CD14-positive monocyte (primary cell): ENCODE data around the gene SFXN2. TPM values are rescaled to one million over a fixed set of nuclear protein-coding genes. Genes with fewer than 3 reads are reported as not detected.

ENCODE experiments used
- DNase-seq, 3 donors: peaks; one replicate each; pipeline ENCODE4 v3.0.0-alpha.2; 2011 to 2022
- H2AFZ ChIP-seq: 2 replicates; pipeline ENCODE4 v1.6.0; 2012; ENCODE audit warnings: mild to moderate bottlenecking, low read depth, low read length, inconsistent platforms; ENCODE audit not compliant: insufficient read depth, poor library complexity, severe bottlenecking
- H3K27ac ChIP-seq, 2 donors: 1 replicate in 1 of 2; 2 replicates in 1 of 2; pipeline ENCODE4 v1.5.1; 2012 to 2013; ENCODE audit warnings: low read length in 2 of 2, control low read depth in 1 of 2, inconsistent platforms in 1 of 2, low read depth in 1 of 2, mild to moderate bottlenecking in 1 of 2
- H3K27me3 ChIP-seq, 2 donors: one replicate each; pipeline versions ENCODE4 v1.6.0 to v1.6.1; 2011 to 2013; ENCODE audit warnings: low read length in 2 of 2; ENCODE audit not compliant: control insufficient read depth in 2 of 2, insufficient read depth in 2 of 2
- H3K36me3 ChIP-seq, 2 donors: replicated peaks in 1 of 2; 1 replicate in 1 of 2; 2 replicates in 1 of 2; pipeline versions ENCODE4 v1.5.1 to v1.6.1; 2012 to 2013; ENCODE audit warnings: low read length in 2 of 2, control low read depth in 1 of 2, inconsistent platforms in 1 of 2, mild to moderate bottlenecking in 1 of 2; ENCODE audit not compliant: insufficient read depth in 2 of 2, control insufficient read depth in 1 of 2
- H3K4me1 ChIP-seq, 2 donors: 1 replicate in 1 of 2; 2 replicates in 1 of 2; pipeline versions ENCODE4 v1.5.1 to v1.6.1; 2012 to 2013; ENCODE audit warnings: low read length in 2 of 2, control low read depth in 1 of 2, inconsistent platforms in 1 of 2, mild to moderate bottlenecking in 1 of 2, moderate library complexity in 1 of 2; ENCODE audit not compliant: insufficient read depth in 2 of 2, control insufficient read depth in 1 of 2
- H3K4me2 ChIP-seq: replicated peaks from 2 replicates; pipeline ENCODE3; 2012; ENCODE audit warnings: low read length, moderate library complexity, mild to moderate bottlenecking; ENCODE audit not compliant: poor library complexity, severe bottlenecking; ENCODE audit errors: extremely low read depth
- H3K4me3 ChIP-seq, 3 experiments: fragments of 200-600 bp in 1 of 3; sonication (generic) in 1 of 3; replicated peaks in 1 of 3; 1 replicate in 2 of 3; 2 replicates in 1 of 3; pipeline ENCODE4 v1.5.1; 2011 to 2013; ENCODE audit warnings: low read length in 3 of 3, mild to moderate bottlenecking in 3 of 3, control low read depth in 2 of 3, low read depth in 2 of 3, inconsistent platforms in 1 of 3, moderate library complexity in 1 of 3
- H3K79me2 ChIP-seq: 2 replicates; pipeline ENCODE4 v1.6.0; 2012; ENCODE audit warnings: mild to moderate bottlenecking, control low read depth, inconsistent platforms, low read length, moderate library complexity; ENCODE audit not compliant: insufficient read depth
- H3K9ac ChIP-seq: 2 replicates; pipeline ENCODE4 v1.6.0; 2017; ENCODE audit warnings: low read length, mild to moderate bottlenecking; ENCODE audit not compliant: insufficient read depth, poor library complexity, severe bottlenecking
- H3K9me3 ChIP-seq, 2 donors: replicated peaks in 1 of 2; 1 replicate in 1 of 2; 2 replicates in 1 of 2; pipeline versions ENCODE4 v1.5.1 to v1.6.1; 2012 to 2013; ENCODE audit warnings: low read length in 2 of 2, control low read depth in 1 of 2; ENCODE audit not compliant: control insufficient read depth in 1 of 2, insufficient read depth in 1 of 2
- H4K20me1 ChIP-seq: 2 replicates; pipeline ENCODE4 v1.6.0; 2012; ENCODE audit warnings: mild to moderate bottlenecking, low read length, control low read depth, moderate library complexity; ENCODE audit not compliant: insufficient read depth
- H3K27ac Mint-ChIP-seq, 7 donors: one replicate each; pipeline ENCODE4 v1.8.0; 2020; ENCODE audit warnings: mild to moderate bottlenecking in 7 of 7, mixed read lengths in 7 of 7, moderate library complexity in 6 of 7, inconsistent platforms in 2 of 7
- H3K27me3 Mint-ChIP-seq, 3 donors: one replicate each; pipeline ENCODE4 v1.8.0; 2021 to 2022; ENCODE audit warnings: low read depth in 3 of 3, mild to moderate bottlenecking in 3 of 3, mixed read lengths in 3 of 3, moderate library complexity in 3 of 3, inconsistent platforms in 1 of 3
- H3K36me3 Mint-ChIP-seq, 2 donors: one replicate each; pipeline ENCODE4 v1.8.0; 2020; ENCODE audit warnings: mixed read lengths in 2 of 2, inconsistent platforms in 1 of 2, mild to moderate bottlenecking in 1 of 2
- H3K4me1 Mint-ChIP-seq: one replicate; pipeline ENCODE4 v1.8.0; 2020; ENCODE audit warnings: mild to moderate bottlenecking, mixed read lengths
- H3K4me3 Mint-ChIP-seq, 2 donors: one replicate each; pipeline ENCODE4 v1.8.0; 2020; ENCODE audit warnings: mild to moderate bottlenecking in 2 of 2, mixed read lengths in 2 of 2, moderate library complexity in 1 of 2
- H3K9me3 Mint-ChIP-seq, 7 donors: one replicate each; pipeline ENCODE4 v1.8.0; 2020 to 2022; ENCODE audit warnings: mixed read lengths in 7 of 7, mild to moderate bottlenecking in 6 of 7, moderate library complexity in 6 of 7, inconsistent platforms in 2 of 7
- CTCF ChIP-seq: fragments of 200-600 bp; IDR thresholded peaks from one replicate; pipeline ENCODE4 v1.8.0; 2022; ENCODE audit warnings: antibody characterized with exemption, mild to moderate bottlenecking
- WGBS: methylation state at CpG from one replicate; pipeline ENCODE4 v1.1.5; 2013; ENCODE audit warnings: missing lambda C conversion rate; ENCODE audit not compliant: insufficient coverage; 5-methylcytosine and 5-hydroxymethylcytosine counted together
- intact Hi-C, 2 donors: fragments of 100-400 bp; cut with micrococcal nuclease; formaldehyde crosslinking; loops; one replicate each; pipeline versions ENCODE4 v1.15.0 to v1.15.1; 2023
- polyA plus RNA-seq, 3 donors: library from polyadenylated mRNA; depleted of rRNA in 1 of 3; unstranded in 2 of 3; stranded (reverse) in 1 of 3; fragments of 300-500 nt in 2 of 3; fragments of >200 nt in 1 of 3; fragmentation: Illumina TruSeq in 2 of 3; gene quantifications; 1 replicate in 2 of 3; 2 replicates in 1 of 3; pipeline ENCODE4 v1.2.3, GENCODE V29; 2012 to 2021

Gene SFXN2
- polyA plus RNA-seq, 3 donors = 1.3 to 2.0 (median 1.8) TPM

GRCh38 chr10:102718220-102718619 lies 3.8 kb downstream of the SFXN2 start:
- Mint-ChIP-seq H3K36me3 (no peaks in the 10 kb centered on the region), H3K4me3 (no peak overlapping the region), H3K27me3 (peaks cover 0 to 3% (median 0%) of the 10 kb centered on the region in 3 donors), H3K27ac (peak overlapping the region in 1 of 7 donors; percentile 15), H3K9me3 (no peaks in the 10 kb centered on the region), H3K4me1 (peaks cover 22% of the 10 kb centered on the region)
- Histone ChIP-seq H3K27ac (peak overlapping the region in 1 of 2 donors; percentile 34), H3K36me3 (no peaks in the 10 kb centered on the region), H3K9ac (no peak overlapping the region), H3K27me3 (no peaks in the 10 kb centered on the region), H3K79me2 (peaks cover 22% of the 10 kb centered on the region), H3K4me1 (peaks cover 11 to 21% of the 10 kb centered on the region in 2 donors), H4K20me1 (no peaks in the 10 kb centered on the region), H3K9me3 (no peaks in the 10 kb centered on the region), H3K4me2 (no peak overlapping the region), H2AFZ (peak overlapping the region; percentile 70), H3K4me3 (no peak overlapping the region)
- WGBS = 19% methylated on average over 3 of the region's 3 CpGs
- no peak for TF ChIP-seq CTCF
- intact Hi-C loops = no loop called here
- DNase-seq = no peak

- no peak for DNase-seq
- Mint-ChIP-seq H3K9me3 (peaks cover 0 to 6% (median 0%) of the 10 kb centered on the region in 7 donors), H3K4me1 (peaks cover 13% of the 10 kb centered on the region), H3K27me3 (no peaks in the 10 kb centered on the region), H3K36me3 (peaks cover 0 to 7% of the 10 kb centered on the region in 2 donors), H3K27ac (no peak overlapping the region), H3K4me3 (no peak overlapping the region)
- TF ChIP-seq CTCF = no peak
- peaks cover under 1 to 10% of the 10 kb centered on the region in 2 donors for H3K4me1 ChIP-seq
- no peak overlapping the region for H2AFZ ChIP-seq
- no peaks in the 10 kb centered on the region for H4K20me1 ChIP-seq
- H3K27ac ChIP-seq = no peak overlapping the region
- intact Hi-C loops = no loop called here
- H3K27me3 ChIP-seq = no peaks in the 10 kb centered on the region
- WGBS = 100% methylated on average over 1 of the region's 3 CpGs
- no peak overlapping the region for H3K4me3 ChIP-seq
- H3K79me2 ChIP-seq = peaks cover 15% of the 10 kb centered on the region
- H3K9ac ChIP-seq = no peak overlapping the region
- H3K36me3 ChIP-seq = no peaks in the 10 kb centered on the region
- no peak overlapping the region for H3K4me2 ChIP-seq
- H3K9me3 ChIP-seq = no peaks in the 10 kb centered on the region
Observed at GRCh38 chr10:102720337-102720736, 5.9 kb downstream of the SFXN2 start.
